GM12891 (cell line): ENCODE data around the gene NRXN2.
"Not testable (repeated sequence)": the region's sequence is repeated elsewhere in the genome, so short reads cannot be mapped to it uniquely, and the experiment has no call there.

Experiments
- DNase-seq: peaks from one replicate; pipeline ENCODE4 v3.0.0; 2011; ENCODE audit warnings: low spot score; ENCODE audit not compliant: insufficient read length
- FAIRE-seq: peaks from 2 replicates; lab custom pipeline; 2011; peaks lifted over from hg19 to GRCh38; lab: Jason Lieb, UNC
- PAX5 ChIP-seq: IDR thresholded peaks from 2 replicates; pipeline ENCODE4 v1.6.1; 2011; ENCODE audit warnings: low read length, moderate library complexity, mild to moderate bottlenecking; ENCODE audit not compliant: insufficient read depth, severe bottlenecking
- POLR2A ChIP-seq: IDR thresholded peaks from 2 replicates; pipeline ENCODE4 v1.6.1; 2011; ENCODE audit warnings: low read depth, low read length, control low read depth
- POLR2AphosphoS5 ChIP-seq: IDR thresholded peaks from 2 replicates; pipeline ENCODE4 v1.6.1; 2011; ENCODE audit warnings: low read depth, low read length, control low read depth
- POU2F2 ChIP-seq: IDR thresholded peaks from 2 replicates; pipeline ENCODE4 v1.6.1; 2011; ENCODE audit warnings: low read depth, mild to moderate bottlenecking, control low read depth, low read length, moderate library complexity
- SPI1 ChIP-seq: IDR thresholded peaks from 2 replicates; pipeline ENCODE4 v1.6.1; 2011; ENCODE audit warnings: low read depth, low read length, control low read depth
- TAF1 ChIP-seq: IDR thresholded peaks from 2 replicates; pipeline ENCODE4 v1.6.1; 2011; ENCODE audit warnings: low read depth, low read length, control low read depth

The NRXN2 gene

DNA sequence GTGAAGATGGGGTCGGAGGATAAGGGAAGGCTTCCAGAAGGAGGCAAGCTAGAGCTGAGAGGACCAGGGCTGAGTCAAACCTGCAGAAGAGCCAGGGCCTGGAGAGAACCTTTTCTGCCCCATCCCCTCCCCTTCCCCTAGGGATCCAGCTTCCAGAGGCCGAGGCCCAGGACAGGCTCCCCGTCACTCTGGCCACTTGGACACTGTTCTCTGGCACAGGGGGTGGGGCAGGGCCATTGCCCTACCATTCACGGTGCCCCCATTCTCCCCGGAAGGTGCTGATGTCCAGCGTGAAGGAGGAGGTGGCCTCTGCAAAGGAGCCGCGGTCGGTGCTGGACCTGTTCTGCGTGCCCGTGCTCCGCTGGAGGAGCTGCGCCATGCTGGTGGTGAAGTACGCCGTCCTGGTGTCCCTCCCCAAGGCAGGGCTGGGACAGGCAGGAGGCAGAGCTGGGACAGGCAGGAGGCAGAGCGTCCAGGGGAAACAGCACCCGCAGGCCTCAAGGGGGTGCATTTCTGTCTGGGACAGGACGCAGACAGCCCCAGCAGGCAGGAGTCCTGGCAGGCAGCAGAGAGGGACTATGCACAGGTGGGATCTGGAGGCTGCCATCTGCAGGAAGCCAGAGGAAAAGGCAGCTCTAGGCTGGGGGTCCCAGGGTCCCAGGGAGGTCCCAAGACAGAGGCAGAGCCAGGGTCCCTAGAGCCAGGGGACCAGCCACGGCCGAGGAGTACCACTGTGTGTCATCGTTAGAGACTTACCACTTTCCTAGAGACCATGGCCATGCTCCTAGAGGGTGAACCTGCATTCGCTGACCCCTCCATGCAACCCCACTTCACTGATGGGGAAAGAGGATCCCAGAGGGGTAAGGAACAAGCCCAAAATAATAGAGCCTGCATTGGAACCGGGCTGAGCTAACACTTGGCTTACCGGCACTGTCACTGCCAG lies 157.8 kb downstream of the NRXN2 start:
- no peak for FAIRE-seq
- no peak for TF ChIP-seq POU2F2
- TF ChIP-seq POLR2A: no peak
- TF ChIP-seq TAF1: no peak
- no peak for TF ChIP-seq SPI1
- TF ChIP-seq PAX5: no peak
- no peak for TF ChIP-seq POLR2AphosphoS5
- DNase-seq: no peak

DNA sequence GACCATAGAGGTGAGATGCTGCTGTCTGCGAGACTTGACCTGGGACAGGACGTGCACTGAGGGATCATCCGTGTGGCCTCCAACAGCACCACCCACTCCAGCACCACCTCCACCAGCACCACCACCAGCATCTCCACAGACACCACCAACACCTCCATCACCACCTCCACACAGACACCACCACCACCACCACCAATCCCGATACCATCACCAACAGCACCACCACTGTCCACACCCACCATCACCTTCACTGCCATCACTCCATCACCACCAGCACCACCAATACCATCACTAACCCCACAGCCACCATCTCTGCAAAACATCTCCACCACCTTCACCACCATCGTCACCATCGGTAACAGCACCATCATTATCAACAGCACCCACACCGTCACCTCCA lies 158.6 kb downstream of the NRXN2 start:
- FAIRE-seq: no peak
- DNase-seq: no peak
- TF ChIP-seq TAF1 (no peak), SPI1 (no peak), POLR2A (no peak), PAX5 (no peak), POU2F2 (no peak), POLR2AphosphoS5 (no peak)

DNA sequence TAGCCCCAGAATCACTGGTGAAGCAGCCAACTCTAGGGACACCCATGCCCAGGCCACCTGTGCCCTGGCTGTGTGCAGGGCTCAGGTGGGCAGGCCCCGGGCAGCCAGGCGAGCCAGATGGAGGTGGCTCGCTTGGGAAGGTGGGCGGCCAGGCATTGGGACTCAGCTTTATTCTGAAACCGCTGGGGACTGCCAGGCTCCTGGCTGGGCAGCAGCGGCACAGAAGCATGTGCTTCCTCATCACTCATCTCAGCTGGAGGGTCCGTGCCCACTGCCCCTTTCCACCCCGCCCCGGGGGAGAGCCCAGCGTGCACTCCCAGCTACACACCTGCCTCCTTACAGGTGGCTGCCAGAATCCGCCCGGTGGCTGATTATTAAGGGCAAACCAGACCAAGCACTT lies 159.0 kb downstream of the NRXN2 start:
- no peak for DNase-seq
- no peak for FAIRE-seq
- TF ChIP-seq TAF1: no peak
- no peak for TF ChIP-seq POU2F2
- TF ChIP-seq POLR2AphosphoS5: no peak
- no peak for TF ChIP-seq PAX5
- TF ChIP-seq SPI1: no peak
- no peak for TF ChIP-seq POLR2A

DNA sequence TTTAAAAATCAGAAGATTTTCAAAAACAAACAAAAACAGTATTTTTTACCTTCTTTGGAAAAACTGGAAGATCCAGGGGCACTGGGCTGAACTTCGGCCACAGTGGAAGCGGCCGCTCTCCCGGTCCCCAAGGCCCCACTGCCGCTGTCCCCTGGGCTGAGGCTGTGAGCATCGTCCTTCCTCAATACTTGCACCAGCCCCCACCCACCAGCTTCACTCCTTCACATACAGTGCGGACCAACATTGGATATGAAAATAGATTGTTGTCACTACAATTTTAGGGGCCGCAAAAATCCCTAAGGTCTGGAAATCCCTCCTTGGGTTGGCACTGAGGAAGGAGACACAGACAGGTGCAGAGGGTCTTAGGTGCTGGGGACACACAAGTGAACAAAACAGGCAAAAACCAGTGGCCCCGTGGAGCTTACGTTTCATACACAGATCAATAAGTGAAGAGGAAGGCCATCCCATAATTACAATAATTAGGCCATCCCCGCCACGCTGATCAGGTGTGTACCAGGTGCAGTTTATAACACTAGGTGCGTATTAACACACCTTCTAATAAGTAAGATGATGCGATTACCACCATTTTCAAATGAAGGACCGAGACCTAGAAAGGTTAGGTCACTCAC lies 160.2 kb downstream of the NRXN2 start:
- no peak for TF ChIP-seq POLR2AphosphoS5
- TF ChIP-seq SPI1: no peak
- TF ChIP-seq POU2F2: no peak
- no peak for TF ChIP-seq POLR2A
- TF ChIP-seq PAX5: no peak
- FAIRE-seq: no peak
- no peak for DNase-seq

DNA sequence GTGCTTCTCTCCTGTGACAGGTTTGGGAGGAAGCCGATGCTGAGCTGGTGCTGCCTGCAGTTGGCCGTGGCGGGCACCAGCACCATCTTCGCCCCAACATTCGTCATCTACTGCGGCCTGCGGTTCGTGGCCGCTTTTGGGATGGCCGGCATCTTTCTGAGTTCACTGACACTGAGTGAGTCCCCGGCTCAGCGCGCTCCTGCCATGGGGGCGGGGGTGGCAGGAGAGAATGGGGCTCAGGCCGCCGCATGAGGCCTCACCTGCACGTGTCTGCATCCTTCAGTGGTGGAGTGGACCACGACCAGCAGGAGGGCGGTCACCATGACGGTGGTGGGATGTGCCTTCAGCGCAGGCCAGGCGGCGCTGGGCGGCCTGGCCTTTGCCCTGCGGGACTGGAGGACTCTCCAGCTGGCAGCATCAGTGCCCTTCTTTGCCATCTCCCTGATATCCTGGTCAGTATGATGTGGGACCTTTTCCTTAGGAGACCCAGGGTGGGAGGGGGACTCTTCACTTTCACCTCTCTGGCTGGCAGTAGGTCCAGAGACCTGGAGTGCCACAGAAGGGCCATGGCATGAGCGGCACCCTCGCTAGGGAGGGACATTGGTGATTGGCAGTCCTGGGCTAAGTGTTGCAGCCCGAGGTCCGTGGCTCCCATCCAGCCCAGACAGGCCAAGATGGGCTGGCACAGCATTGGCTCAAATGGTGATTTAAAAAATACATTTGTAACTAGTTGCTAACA lies 160.8 kb downstream of the NRXN2 start:
- FAIRE-seq (no peak), DNase-seq (no peak)
- TF ChIP-seq POLR2AphosphoS5 (no peak), POU2F2 (no peak), PAX5 (no peak), TAF1 (no peak), POLR2A (no peak), SPI1 (no peak)

DNA sequence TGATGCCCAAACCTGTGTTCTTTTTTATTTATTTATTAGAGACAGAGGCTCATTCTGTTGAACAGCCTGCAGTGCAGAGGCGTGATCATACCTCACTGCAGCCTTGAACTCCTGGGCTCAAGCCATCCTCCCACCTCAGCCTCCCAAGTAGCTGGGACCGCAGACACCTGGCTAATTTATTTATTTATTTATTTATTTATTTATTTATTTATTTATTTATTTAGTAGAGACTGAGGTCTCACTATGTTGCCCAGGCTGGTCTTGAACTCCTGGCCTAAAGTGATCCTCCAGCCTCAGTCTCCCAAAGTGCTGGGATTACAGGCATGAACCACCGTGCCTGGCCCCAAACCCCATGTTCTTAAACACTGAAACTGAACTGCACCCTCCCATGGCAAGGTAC lies 161.6 kb downstream of the NRXN2 start:
- DNase-seq, FAIRE-seq: not testable (repeated sequence)

DNA sequence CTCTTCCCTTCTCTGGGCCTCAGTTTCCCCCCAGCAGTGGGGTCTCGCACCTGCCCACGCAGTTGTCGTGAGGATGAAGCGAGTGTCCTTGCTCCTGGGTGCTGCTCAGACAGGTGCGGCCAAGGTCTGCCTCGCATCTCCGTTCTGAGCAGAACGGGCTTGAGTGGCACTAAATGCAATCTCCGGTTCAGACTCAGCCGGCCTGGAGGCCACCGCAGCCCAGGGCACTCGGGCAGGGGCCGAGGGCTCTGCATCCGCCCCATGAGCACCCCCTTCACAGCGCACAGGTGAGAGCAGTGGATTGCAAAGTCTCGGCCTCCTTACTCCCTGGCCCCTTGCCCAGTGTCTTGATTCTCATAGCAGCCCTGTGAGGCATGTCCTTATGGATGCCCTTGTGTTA lies 162.1 kb downstream of the NRXN2 start:
- no peak for FAIRE-seq
- TF ChIP-seq POLR2AphosphoS5 (no peak), TAF1 (no peak), SPI1 (no peak), POLR2A (no peak), POU2F2 (no peak), PAX5 (no peak)
- DNase-seq: no peak

DNA sequence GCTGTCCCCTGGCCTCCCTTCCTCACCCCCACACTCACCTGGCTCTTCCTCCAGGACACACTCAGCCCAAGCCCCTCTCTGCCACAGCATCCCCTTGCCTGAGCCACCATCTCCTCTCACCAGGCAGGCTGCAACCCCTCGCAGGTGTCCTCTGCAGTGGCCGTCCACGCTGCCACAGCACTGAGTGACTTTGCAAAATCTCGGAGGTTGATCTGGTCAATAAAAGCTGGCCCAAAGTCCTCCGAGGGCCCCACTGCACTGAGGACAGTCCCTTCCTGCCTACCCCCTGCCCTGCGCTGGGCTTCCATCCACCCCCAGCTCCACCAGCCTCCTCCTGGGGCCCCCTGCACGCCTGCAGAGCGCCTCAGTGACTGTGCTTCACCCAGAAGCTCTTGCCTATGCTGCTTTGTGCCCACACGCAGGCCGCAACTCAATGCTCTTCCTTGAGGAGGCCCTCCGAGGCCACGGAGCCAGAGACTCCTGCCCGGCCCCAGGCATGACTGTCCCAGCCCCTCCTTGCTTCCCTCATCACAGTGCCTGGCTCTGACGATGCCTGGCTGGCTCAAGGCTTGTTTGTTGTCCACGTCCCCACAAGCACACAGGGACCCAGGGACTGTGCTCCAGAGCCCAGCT lies 162.7 kb downstream of the NRXN2 start:
- FAIRE-seq (no peak), DNase-seq (no peak)
- TF ChIP-seq POU2F2 (no peak), POLR2AphosphoS5 (no peak), SPI1 (no peak), TAF1 (no peak), POLR2A (no peak), PAX5 (no peak)
